Measurements from ENCODE around the gene ARHGEF28. TPM values are rescaled to one million over a fixed set of nuclear protein-coding genes. Genes with fewer than 3 reads are reported as not detected.

ARHGEF28 gene
- total and polyA plus RNA-seq, 12 donors = 0.62 to 3.4 (median 1.5) TPM

- H3K27me3 ChIP-seq = peaks cover 0 to 8% (median 0%) of the 10 kb centered on the region in 7 donors
- TF ChIP-seq, protein P1, sequence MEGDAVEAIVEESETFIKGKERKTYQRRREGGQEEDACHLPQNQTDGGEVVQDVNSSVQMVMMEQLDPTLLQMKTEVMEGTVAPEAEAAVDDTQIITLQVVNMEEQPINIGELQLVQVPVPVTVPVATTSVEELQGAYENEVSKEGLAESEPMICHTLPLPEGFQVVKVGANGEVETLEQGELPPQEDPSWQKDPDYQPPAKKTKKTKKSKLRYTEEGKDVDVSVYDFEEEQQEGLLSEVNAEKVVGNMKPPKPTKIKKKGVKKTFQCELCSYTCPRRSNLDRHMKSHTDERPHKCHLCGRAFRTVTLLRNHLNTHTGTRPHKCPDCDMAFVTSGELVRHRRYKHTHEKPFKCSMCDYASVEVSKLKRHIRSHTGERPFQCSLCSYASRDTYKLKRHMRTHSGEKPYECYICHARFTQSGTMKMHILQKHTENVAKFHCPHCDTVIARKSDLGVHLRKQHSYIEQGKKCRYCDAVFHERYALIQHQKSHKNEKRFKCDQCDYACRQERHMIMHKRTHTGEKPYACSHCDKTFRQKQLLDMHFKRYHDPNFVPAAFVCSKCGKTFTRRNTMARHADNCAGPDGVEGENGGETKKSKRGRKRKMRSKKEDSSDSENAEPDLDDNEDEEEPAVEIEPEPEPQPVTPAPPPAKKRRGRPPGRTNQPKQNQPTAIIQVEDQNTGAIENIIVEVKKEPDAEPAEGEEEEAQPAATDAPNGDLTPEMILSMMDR (IDR thresholded peaks at IDR 0.05) = no peak
- 74 to 85% methylated on average over 1 of the region's 1 CpG for WGBS, 2 donors
- H3K4me1 ChIP-seq = no peaks in the 10 kb centered on the region
- DNase-seq (no peak), ATAC-seq (no peak)
- no peaks in the 10 kb centered on the region for H3K9me3 ChIP-seq
- intact Hi-C loops (cut with DNase I) = no loop called here
- no peak overlapping the region for H3K27ac ChIP-seq
- no peaks in the 10 kb centered on the region for H3K36me3 ChIP-seq
- H3K4me3 ChIP-seq = no peak overlapping the region
Measured at GRCh38 chr5:73648515-73648914, 22.5 kb downstream of the ARHGEF28 start.

- WGBS, 2 donors = 76 to 81% methylated on average over 3 of the region's 3 CpGs
- intact Hi-C loops (cut with DNase I) = no loop called here
- Histone ChIP-seq H3K4me1 (peaks cover 0 to 12% (median 0%) of the 10 kb centered on the region in 9 donors), H3K27me3 (peaks cover 0 to 8% (median 0%) of the 10 kb centered on the region in 7 donors), H3K4me3 (no peak overlapping the region), H3K27ac (no peak overlapping the region), H3K36me3 (no peaks in the 10 kb centered on the region), H3K9me3 (no peaks in the 10 kb centered on the region)
- ATAC-seq = no peak
- no peak for DNase-seq
- TF ChIP-seq, protein P1 (IDR thresholded peaks at IDR 0.05) = no peak
Measured at GRCh38 chr5:73649926-73650325, 23.9 kb downstream of the ARHGEF28 start.

- Histone ChIP-seq H3K27me3 (peaks cover 0 to 3% (median 0%) of the 10 kb centered on the region in 7 donors), H3K9me3 (no peaks in the 10 kb centered on the region), H3K27ac (no peak overlapping the region), H3K4me1 (peaks cover 0 to 12% (median 0%) of the 10 kb centered on the region in 9 donors), H3K4me3 (no peak overlapping the region), H3K36me3 (no peaks in the 10 kb centered on the region)
- TF ChIP-seq, protein P1 (IDR thresholded peaks at IDR 0.05) = no peak
- 80 to 86% methylated on average over 2 of the region's 2 CpGs for WGBS, 2 donors
- intact Hi-C loops (cut with DNase I) = no loop called here
- DNase-seq (no peak), ATAC-seq (no peak)
Measured at GRCh38 chr5:73652391-73652790, 26.4 kb downstream of the ARHGEF28 start.

DNA sequence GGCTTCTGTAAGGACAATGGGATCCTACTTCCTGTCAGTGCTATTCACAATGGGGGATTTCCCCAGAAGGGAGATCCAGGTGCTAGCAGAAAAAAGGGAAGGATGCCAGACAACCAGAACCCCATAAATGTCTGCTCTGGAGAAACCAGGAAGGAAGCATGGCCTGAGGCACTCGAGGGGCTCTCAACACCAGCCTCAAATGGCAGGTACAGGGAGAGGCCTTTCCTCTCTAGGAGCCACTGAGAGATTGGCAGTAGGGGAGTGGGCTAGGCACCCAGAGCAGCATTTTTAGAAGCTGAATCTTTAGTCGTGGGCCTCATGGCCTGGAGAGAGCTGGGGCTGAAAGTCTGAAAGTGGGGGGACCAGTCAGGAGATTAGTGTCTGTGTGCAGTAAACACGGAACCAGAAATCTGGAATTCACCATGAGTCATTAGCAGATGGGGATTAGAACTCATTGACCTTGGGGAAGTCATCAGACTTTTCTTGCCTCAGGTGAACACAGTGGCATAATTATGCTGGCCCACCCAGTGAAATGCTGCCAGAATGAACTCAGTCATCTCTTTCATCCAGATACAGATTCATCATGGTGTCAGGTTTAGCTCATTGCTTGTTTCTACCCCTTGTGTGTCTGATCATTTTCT is 28.3 kb downstream of the ARHGEF28 start:
- ATAC-seq (no peak), DNase-seq (no peak)
- no peaks in the 10 kb centered on the region for H3K36me3 ChIP-seq
- no peaks in the 10 kb centered on the region for H3K9me3 ChIP-seq
- peaks cover 0 to 3% (median 0%) of the 10 kb centered on the region in 7 donors for H3K27me3 ChIP-seq
- peaks cover 0 to 12% (median 0%) of the 10 kb centered on the region in 9 donors for H3K4me1 ChIP-seq
- intact Hi-C loops (cut with DNase I) = no loop called here
- no peak overlapping the region for H3K4me3 ChIP-seq
- WGBS, 2 donors = 63 to 69% methylated on average over 3 of the region's 3 CpGs
- TF ChIP-seq, protein P1 (IDR thresholded peaks at IDR 0.05) = no peak
- peak overlapping the region in 2 of 10 donors; percentile 1 to 15 for H3K27ac ChIP-seq
